Activated T-helper 9 cell treated with anti-CD3 and anti-CD28 coated beads, Interleukin-2, amount 50 U/mL, for 16 hours (primary cell): Measurements from ENCODE around the gene PEX10.
"Not testable (repeated sequence)": the region's sequence is repeated elsewhere in the genome, so short reads cannot be mapped to it uniquely, and the experiment has no call there.

Experiments used
- DNase-seq: peaks from one replicate; pipeline ENCODE4 v3.0.0-alpha.2; 2020; ENCODE audit warnings: low read depth

PEX10 gene

DNA sequence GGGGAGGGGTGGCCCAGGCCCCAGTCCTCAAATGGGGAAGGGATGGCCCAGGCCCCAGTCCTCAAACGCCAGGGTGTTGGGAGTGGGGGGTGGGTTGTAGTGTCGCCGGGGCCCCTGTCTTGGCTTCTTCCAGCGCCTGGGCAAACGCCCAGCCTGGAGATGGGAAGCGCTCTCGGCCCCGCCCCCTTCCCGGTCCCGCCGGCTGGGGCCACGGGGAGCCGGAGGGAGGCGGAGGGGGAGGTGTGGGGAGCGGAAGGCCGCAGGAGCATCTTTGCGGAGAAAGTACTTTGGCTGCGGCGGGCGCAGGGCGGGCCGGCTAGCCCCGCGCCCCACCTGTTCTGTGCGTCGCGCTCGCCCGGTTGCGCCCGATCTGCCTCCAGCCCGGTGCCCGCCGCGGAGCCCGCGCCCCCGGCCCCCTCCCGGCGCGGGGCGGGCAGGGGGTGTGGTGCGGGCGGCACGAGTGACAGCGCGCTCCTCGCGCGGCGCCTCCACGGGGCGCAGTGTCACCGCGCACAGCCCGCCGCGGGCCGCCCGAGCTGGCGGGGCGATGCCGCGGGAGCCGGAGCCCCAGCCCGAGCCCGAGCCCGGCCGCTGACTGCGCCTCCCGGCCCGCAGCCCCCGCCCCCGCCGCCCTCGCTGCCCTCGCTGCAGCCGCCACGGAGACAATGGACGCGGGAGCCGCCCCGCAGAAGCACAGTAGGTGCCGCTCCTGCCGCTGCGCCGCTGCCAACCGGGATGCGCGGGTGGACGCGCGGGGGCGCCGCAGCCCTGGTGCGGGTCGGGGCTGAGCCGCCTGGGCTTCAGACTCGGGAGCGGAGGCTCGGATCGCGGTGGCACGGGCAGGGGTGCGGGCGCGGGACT, 31.1 kb upstream of the PEX10 start:
- DNase-seq, result no peak

- no peak for DNase-seq
Observed at GRCh38 chr1:2442661-2443060, 30.3 kb upstream of the PEX10 start.

- no peak for DNase-seq
Observed at GRCh38 chr1:2441746-2442145, 29.4 kb upstream of the PEX10 start.

GRCh38 chr1:2440346-2440745, 28.0 kb upstream of the PEX10 start:
- not testable (repeated sequence) for DNase-seq

- DNase-seq, result no peak
Observed at GRCh38 chr1:2439369-2439768, 27.0 kb upstream of the PEX10 start.

DNA sequence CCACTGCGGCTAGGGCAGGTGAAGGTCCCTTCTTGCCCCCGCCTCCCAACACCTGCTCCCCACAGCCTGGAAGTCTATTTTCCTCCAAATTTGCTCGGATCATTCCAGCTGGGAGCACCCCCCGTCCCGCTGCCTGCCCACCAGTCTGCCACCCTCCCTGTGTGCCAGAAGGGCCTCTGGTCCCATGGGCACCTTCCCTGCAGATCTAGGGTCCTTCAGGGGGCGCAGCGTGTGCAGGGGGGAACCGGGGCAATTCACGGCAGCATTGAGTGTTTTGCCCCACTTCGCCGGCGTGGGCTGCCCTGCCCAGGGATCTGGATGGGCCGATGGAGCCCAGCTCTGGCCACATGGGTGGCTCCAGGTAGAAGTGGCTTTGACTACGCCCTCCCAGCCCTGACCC, 26.3 kb upstream of the PEX10 start:
- no peak for DNase-seq

- no peak for DNase-seq
Observed at GRCh38 chr1:2438038-2438437, 25.7 kb upstream of the PEX10 start.

- no peak for DNase-seq
Observed at GRCh38 chr1:2437617-2438016, 25.3 kb upstream of the PEX10 start.

GRCh38 chr1:2436876-2437275, 24.5 kb upstream of the PEX10 start:
- no peak for DNase-seq

- no peak for DNase-seq
Observed at GRCh38 chr1:2435746-2436355, 23.5 kb upstream of the PEX10 start.

GRCh38 chr1:2435091-2435490, 22.7 kb upstream of the PEX10 start:
- no peak for DNase-seq

DNA sequence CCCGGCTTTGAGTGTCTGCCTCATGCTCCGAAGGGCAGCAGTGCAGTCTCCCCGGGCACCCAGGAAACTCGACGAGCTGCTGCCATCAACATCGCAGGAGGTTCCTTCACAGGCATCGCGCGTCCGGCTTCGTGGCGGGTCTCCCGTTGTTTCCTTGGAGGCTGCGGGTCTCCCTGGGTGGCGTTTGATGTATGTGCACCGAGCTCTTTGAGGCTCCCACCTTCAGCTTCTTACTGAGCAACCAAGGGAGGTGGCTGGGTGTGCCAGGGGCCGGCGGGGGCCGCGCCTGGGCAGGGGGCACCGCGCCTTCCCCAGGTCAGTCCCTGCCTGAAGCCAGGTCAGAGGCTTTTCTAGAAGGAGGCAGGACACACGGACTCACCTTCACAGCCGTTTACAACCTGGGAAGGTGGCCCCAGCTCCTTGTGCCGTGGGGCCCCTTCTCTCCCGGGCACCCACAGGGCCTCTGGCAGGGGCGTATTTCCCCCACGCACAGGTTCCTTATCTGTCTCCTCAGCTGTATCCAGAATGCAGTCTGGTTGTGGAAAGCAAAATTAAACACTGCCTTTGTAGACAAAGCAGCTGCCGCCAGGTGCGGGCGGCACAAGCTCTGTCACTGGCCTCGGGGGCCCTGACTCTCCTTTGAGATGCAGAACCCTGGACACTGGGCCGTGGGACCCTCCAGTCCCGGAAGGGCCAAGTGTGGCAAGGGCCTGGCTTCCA, 21.7 kb upstream of the PEX10 start:
- no peak for DNase-seq

GRCh38 chr1:2433196-2433595, 20.8 kb upstream of the PEX10 start:
- DNase-seq, result no peak

DNA sequence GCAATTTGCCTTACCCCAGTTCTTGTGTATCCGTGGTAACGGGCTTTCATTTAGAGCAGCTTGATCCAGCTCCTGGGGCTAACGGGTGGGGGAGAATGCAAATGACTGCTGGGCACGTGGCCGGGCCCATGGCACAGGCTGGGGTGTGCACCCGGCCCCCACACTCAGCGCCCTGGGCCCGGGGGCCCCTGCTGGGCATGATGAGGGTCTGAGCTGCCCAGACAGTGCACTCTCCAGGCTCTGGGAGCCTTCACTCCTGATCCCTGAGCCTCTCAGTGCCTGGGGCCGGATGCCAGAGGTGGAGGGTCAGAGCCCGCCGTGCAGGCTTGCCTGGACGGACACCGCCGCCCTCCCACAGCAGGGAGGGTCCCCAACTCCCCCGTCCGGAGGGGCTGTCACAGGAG, 20.1 kb upstream of the PEX10 start:
- DNase-seq, result no peak

DNA sequence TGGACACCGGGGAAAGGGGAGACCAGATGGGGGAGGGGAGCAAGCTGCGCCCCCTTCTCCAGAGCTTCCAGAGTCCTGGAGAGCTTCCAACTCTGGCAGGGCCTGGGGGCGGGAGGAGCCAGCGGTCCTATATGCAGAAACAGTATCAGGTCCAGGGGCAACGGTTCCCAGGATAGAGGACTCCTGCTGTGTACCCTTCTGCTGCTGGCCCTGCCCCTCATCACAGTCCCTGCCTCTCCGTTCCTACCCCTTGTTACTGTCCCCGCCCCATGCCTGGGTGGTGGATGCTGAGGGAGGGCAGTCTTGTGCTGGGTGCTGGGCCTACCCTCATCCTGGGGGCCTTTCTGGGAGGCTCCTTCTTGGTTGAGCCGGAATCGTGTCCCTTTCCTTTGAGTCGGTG, 19.2 kb upstream of the PEX10 start:
- DNase-seq, result no peak

DNA sequence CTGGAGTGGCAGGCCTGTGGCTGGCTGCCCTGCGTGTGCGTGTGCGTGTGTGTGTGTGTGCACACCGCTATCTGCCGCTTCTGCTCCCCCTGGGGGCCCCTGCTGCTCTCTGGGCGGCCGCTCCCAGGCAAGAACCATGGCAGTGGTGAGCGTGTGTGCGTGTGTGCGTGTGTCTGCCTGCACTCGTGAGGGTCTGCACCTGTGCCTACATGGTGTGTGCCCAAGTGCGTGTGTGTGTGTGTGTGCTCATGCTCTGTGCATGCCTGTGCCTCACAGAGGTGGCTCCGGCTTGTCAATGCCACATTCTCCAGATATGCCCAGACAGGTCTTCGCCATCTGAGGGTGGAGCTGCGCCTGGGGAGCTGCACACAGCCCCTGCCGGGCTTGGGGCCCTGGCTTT, 18.7 kb upstream of the PEX10 start:
- DNase-seq, result no peak

DNA sequence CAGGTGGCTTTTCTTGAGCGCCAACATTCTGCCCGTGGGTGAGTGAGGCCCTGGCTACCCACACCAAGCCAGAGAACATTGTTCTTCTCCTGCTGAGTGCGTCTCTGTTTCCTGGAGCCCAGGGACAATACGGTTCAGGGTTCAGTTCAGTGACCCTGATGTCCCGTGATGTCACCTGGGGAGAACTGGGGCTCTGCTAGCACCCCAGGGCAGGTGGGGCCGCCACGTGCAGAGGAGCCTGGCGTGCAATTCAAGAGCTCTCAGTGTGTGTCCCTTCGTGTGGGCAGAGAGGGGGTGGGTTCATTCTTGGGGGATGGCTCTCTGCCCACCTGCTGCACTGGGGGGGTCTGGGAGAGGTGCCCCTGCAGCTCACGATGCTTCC, 18.2 kb upstream of the PEX10 start:
- DNase-seq, result no peak

DNA sequence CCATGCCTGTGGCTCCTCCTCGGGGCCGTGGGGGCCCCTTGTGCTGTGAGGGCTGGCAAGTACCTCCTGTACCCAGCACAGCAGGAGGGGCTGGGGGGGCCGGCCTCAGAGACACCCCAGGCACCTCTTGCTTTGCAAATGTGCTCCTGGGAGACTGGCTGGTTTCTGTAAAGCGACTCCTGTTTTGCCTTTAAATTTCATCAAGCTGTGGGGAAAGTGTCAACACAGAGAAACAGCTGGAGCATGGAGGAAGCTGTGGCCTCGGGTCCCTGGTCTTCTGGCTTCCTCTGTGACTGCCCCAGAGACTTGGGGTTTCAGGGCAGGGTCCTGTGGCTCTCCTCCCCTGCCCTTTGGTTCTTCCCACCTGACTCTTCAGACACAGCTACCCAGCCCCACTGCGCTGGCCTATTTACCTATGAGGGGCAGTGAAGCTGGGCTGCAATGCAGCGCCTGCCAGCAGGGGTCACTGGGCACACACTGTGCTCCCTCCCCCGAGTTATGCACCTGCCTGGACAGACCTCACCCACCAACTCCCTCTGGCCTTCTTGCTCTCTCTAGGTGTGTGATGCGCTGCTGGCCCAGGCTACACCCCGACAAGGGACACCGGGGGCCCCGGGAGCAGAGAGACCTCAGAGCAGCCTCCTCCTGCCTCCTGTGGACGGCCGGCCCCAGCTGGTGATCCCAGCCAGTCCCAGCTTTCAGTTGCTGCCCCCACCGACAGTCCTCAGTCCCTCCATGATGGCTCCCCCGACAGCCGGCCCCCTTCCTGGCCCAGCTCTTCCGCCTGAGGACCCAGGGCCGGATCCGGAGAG, 17.6 kb upstream of the PEX10 start:
- no peak for DNase-seq

GRCh38 chr1:2428490-2428889, 16.1 kb upstream of the PEX10 start:
- no peak for DNase-seq

GRCh38 chr1:2427976-2428375, 15.6 kb upstream of the PEX10 start:
- DNase-seq, result no peak

- DNase-seq, result no peak
Observed at GRCh38 chr1:2427051-2427450, 14.7 kb upstream of the PEX10 start.

- no peak for DNase-seq
Observed at GRCh38 chr1:2426540-2426939, 14.2 kb upstream of the PEX10 start.
